Measurements from ENCODE around the gene ZNF326. TPM values are rescaled to one million over a fixed set of nuclear protein-coding genes. Genes with fewer than 3 reads are reported as not detected.

The ZNF326 gene
- total RNA-seq, 2 experiments from 2014 or later, result 56.2 to 58.7 TPM

DNA sequence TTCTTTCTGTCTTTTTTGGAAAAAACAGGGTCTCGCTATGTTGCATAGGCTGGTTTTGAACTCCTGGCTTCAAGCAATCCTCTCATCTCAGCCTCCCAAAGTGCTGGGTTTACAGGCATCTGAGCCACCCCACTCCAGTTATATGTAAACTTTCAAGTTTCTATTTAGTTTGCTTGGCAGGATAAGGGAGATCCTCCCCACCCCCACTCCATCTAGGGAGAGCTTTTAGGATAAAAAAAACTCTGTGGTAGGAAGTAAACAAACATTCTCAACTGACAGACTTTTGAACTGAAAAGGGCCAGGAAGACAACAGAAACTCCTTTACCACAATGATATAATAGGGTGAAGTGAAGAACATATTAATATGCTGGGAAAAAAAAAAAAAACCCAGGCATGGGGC lies 41.0 kb upstream of the ZNF326 start:
- ChIA-PET POLR2A (interaction anchor here (0.7 kb wide), 1 partner anchor 9 kb away, joined by 3 read pairs; no protein-coding TSS in a partner anchor), CTCF (interaction anchor here (1.3 kb wide), 1 partner anchor 149 kb away, joined by 4 read pairs; no protein-coding TSS in a partner anchor)
- Histone ChIP-seq H3K4me3 (ENCODE audit: low read length) (no peak overlapping the region), H3K27me3 (ENCODE audit: control insufficient read depth in 1 of 2, insufficient read depth in 2 of 2, low read length in 2 of 2) (no peaks in the 10 kb centered on the region), H3K4me1 (ENCODE audit: insufficient read depth, low read length) (peaks cover 11% of the 10 kb centered on the region), H3K9me3 (ENCODE audit: control insufficient read depth in 1 of 2, insufficient read depth in 1 of 2, low read length in 2 of 2) (no peaks in the 10 kb centered on the region), H3K27ac (ENCODE audit: low read depth in 1 of 2, low read length in 2 of 2) (no peak overlapping the region), H3K36me3 (ENCODE audit: insufficient read depth, low read length) (no peaks in the 10 kb centered on the region)
- H3K9me3 Mint-ChIP-seq, result no peaks in the 10 kb centered on the region
- peaks cover 31% of the 10 kb centered on the region for H3K4me1 Mint-ChIP-seq (ENCODE audit: low read depth)
- H3K36me3 Mint-ChIP-seq (ENCODE audit: low read depth), result no peaks in the 10 kb centered on the region
- intact Hi-C loops (cut with DNase I, micrococcal nuclease), result loop anchor here in 1 of 2 experiments (5.0 kb wide), 1 partner anchor 132 kb away; the partner anchor contains the start of gene LRRC8D
- DNase-seq (no peak), ATAC-seq (ENCODE audit: poor library complexity) (no peak)
- no peak overlapping the region for H3K27ac Mint-ChIP-seq
- TF ChIP-seq, protein P1, sequence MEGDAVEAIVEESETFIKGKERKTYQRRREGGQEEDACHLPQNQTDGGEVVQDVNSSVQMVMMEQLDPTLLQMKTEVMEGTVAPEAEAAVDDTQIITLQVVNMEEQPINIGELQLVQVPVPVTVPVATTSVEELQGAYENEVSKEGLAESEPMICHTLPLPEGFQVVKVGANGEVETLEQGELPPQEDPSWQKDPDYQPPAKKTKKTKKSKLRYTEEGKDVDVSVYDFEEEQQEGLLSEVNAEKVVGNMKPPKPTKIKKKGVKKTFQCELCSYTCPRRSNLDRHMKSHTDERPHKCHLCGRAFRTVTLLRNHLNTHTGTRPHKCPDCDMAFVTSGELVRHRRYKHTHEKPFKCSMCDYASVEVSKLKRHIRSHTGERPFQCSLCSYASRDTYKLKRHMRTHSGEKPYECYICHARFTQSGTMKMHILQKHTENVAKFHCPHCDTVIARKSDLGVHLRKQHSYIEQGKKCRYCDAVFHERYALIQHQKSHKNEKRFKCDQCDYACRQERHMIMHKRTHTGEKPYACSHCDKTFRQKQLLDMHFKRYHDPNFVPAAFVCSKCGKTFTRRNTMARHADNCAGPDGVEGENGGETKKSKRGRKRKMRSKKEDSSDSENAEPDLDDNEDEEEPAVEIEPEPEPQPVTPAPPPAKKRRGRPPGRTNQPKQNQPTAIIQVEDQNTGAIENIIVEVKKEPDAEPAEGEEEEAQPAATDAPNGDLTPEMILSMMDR (IDR thresholded peaks at IDR 0.05), result no peak
- H3K4me3 Mint-ChIP-seq, result no peak overlapping the region
- H3K27me3 Mint-ChIP-seq, result no peaks in the 10 kb centered on the region

DNA sequence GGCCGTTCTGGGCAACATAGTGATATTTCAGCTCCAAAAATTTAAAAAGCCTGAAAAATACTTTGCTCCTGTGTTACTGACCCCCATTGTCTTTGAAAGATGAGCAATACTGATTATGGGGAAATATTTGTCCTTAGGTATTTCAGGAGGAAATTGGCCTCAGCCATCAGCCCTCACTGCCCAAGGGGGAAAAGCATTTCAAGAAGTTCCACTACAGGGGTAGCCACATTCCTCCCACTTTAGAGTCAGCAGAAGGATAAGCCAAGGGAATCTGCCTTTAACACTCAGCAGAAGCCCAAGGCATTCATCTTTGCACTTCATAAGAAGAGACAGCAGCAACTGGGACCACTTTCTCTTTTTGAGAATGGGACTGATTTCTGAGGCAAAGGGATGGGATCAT lies 40.5 kb upstream of the ZNF326 start:
- peaks cover 11% of the 10 kb centered on the region for H3K4me1 ChIP-seq (ENCODE audit: insufficient read depth, low read length)
- H3K9me3 Mint-ChIP-seq, result no peaks in the 10 kb centered on the region
- H3K27me3 Mint-ChIP-seq, result no peaks in the 10 kb centered on the region
- TF ChIP-seq, protein P1 (IDR thresholded peaks at IDR 0.05), result no peak
- H3K27ac Mint-ChIP-seq, result no peak overlapping the region
- no peak overlapping the region for H3K4me3 Mint-ChIP-seq
- no peaks in the 10 kb centered on the region for H3K36me3 ChIP-seq (ENCODE audit: insufficient read depth, low read length)
- no peak overlapping the region for H3K4me3 ChIP-seq (ENCODE audit: low read length)
- intact Hi-C loops (cut with DNase I, micrococcal nuclease), result loop anchor here in 1 of 2 experiments (5.0 kb wide), 1 partner anchor 132 kb away; the partner anchor contains the start of gene LRRC8D
- ChIA-PET CTCF (interaction anchor here (1.3 kb wide), 1 partner anchor 150 kb away, joined by 4 read pairs; no protein-coding TSS in a partner anchor), POLR2A (no interaction called here)
- no peak for ATAC-seq (ENCODE audit: poor library complexity)
- H3K27ac ChIP-seq (ENCODE audit: low read depth in 1 of 2, low read length in 2 of 2), result no peak overlapping the region
- H3K4me1 Mint-ChIP-seq (ENCODE audit: low read depth), result peaks cover 36% of the 10 kb centered on the region
- H3K9me3 ChIP-seq (ENCODE audit: control insufficient read depth in 1 of 2, insufficient read depth in 1 of 2, low read length in 2 of 2), result no peaks in the 10 kb centered on the region
- H3K27me3 ChIP-seq (ENCODE audit: control insufficient read depth in 1 of 2, insufficient read depth in 2 of 2, low read length in 2 of 2), result no peaks in the 10 kb centered on the region
- no peak for DNase-seq
- no peaks in the 10 kb centered on the region for H3K36me3 Mint-ChIP-seq (ENCODE audit: low read depth)

DNA sequence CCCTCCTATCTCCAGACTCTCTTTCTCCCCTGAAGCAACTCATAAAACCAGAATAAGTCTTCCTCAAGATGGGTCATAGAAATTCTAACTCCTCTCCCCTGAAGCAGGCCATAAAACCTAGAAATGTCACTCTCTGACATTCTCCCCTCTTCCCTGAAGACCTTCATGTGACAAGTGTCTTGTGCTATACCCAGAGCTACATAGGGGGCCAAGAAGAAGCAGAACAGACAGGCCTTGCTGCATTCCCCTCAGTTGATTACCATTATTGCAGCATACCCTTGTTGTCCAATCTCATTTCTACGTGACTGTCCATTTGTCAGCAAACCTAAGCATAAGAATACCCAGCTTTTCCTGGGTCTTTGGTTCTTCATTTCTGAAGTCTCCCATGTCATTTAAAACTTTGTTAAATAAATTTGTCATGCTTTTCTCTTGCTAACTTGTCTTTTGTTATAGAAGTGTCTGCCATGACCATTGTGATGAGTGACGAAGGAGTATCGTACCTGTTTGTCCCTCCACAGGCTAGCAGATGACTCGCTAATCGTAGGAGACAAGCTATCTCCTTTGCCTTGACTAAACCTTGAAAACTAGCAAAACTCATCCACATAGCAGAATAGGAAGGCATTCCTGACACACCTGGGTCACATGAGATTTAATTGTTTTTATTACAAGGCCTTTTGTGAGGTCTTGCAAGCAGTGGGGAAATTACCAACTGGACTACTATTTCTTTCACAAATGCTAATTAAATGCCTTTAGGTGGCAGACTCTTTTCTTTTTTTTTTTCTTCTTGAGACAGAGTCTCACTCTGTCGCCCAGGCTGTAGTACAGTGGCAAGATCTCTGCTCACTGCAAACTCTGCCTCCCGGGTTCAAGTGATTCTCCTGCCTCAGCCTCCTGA lies 39.4 kb upstream of the ZNF326 start:
- Histone ChIP-seq H3K4me3 (ENCODE audit: low read length) (no peak overlapping the region), H3K27ac (ENCODE audit: low read depth in 1 of 2, low read length in 2 of 2) (no peak overlapping the region), H3K36me3 (ENCODE audit: insufficient read depth, low read length) (no peaks in the 10 kb centered on the region), H3K27me3 (ENCODE audit: control insufficient read depth in 1 of 2, insufficient read depth in 2 of 2, low read length in 2 of 2) (no peaks in the 10 kb centered on the region), H3K4me1 (ENCODE audit: insufficient read depth, low read length) (peaks cover 11% of the 10 kb centered on the region), H3K9me3 (ENCODE audit: control insufficient read depth in 1 of 2, insufficient read depth in 1 of 2, low read length in 2 of 2) (no peaks in the 10 kb centered on the region)
- H3K36me3 Mint-ChIP-seq (ENCODE audit: low read depth), result no peaks in the 10 kb centered on the region
- TF ChIP-seq, protein P1 (IDR thresholded peaks at IDR 0.05), result no peak
- intact Hi-C loops (cut with DNase I, micrococcal nuclease), result loop anchor here in 1 of 2 experiments (5.0 kb wide), 1 partner anchor 48 kb away; no protein-coding TSS in a partner anchor
- no peak overlapping the region for H3K27ac Mint-ChIP-seq
- peaks cover 41% of the 10 kb centered on the region for H3K4me1 Mint-ChIP-seq (ENCODE audit: low read depth)
- no peak for DNase-seq
- no peaks in the 10 kb centered on the region for H3K27me3 Mint-ChIP-seq
- CTCF ChIA-PET, result interaction anchor here (0.7 kb wide), 1 partner anchor 14 kb away, joined by 3 read pairs; no protein-coding TSS in a partner anchor
- POLR2A ChIA-PET, result interaction anchor here (0.6 kb wide), 1 partner anchor 112 kb away, joined by 3 read pairs; no protein-coding TSS in a partner anchor
- no peak overlapping the region for H3K4me3 Mint-ChIP-seq
- ATAC-seq (ENCODE audit: poor library complexity), result no peak
- H3K9me3 Mint-ChIP-seq, result no peaks in the 10 kb centered on the region
